Lower lobe of right lung (tissue), 2 donors: ENCODE results near the gene ZNF215. TPM values are rescaled to one million over a fixed set of nuclear protein-coding genes. Genes with fewer than 3 reads are reported as not detected.
"Not testable (repeated sequence)": the region's sequence is repeated elsewhere in the genome, so short reads cannot be mapped to it uniquely, and the experiment has no call there.

Experiments
- ATAC-seq, 2 donors: fragments of 200-7000 bp; cut with Tn5 transposase; one replicate each; pipeline ENCODE4 v1.9.1; 2020 to 2022; ENCODE audit warnings: mild to moderate bottlenecking in 2 of 2, moderate library complexity in 2 of 2
- DNase-seq: peaks from one replicate; pipeline ENCODE4 v3.0.0-alpha.2; 2020
- H3K27ac ChIP-seq: fragments of 200-600 bp; one replicate; pipeline ENCODE4 v1.8.0; 2022
- H3K27me3 ChIP-seq: fragments of 200-600 bp; one replicate; pipeline ENCODE4 v1.8.0; 2022; ENCODE audit warnings: low read depth
- H3K36me3 ChIP-seq: fragments of 200-600 bp; one replicate; pipeline ENCODE4 v1.8.0; 2022; ENCODE audit warnings: mild to moderate bottlenecking
- H3K4me1 ChIP-seq: fragments of 200-600 bp; one replicate; pipeline ENCODE4 v1.8.0; 2022
- H3K4me3 ChIP-seq: fragments of 200-600 bp; one replicate; pipeline ENCODE4 v1.8.0; 2022; ENCODE audit warnings: mild to moderate bottlenecking
- H3K9me3 ChIP-seq: fragments of 200-600 bp; one replicate; pipeline ENCODE4 v1.8.0; 2022
- intact Hi-C: fragments of 100-400 bp; cut with DNase I; formaldehyde crosslinking; loops from one replicate; pipeline ENCODE4 v1.11.0; 2022
- total RNA-seq: library from RNA; stranded (reverse); fragmentation: NEBNext Ultra II Directional; extraction: Animal tissue kit (Norgen Biotek cat#: 25700); gene quantifications from one replicate; pipeline ENCODE4 v1.2.1, GENCODE V29; 2021
- TF ChIP-seq, protein P1 (sequence below): fragments of 200-600 bp; IDR thresholded peaks from one replicate; pipeline ENCODE4 v1.8.0; 2022; ENCODE audit warnings: antibody characterized with exemption, mild to moderate bottlenecking
- donor health status: DM: no; HTN: yes; CAD: no; lungs with severe emphysema.

Gene ZNF215
- total RNA-seq, 1 donor from 2014 or later, result 2.3 TPM

DNA sequence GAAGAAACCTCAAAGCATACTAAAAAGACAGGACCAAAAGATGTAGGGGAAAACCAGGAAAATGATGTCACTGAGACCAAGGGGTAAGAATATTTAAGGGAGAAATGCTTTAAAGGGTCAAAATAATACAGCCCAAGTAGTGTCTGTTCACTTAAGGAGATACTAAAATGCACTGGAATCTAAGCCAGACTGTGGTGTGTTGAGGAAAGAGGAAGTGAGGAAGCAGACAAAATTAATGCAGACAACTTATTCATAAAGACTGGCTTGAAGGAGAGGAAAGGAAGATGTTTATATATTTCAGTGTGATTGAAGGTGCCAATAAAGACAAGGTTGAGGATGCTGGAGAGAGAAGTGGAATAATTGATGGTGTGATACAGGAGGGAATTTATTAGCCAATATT lies 15.7 kb downstream of the ZNF215 start:
- DNase-seq (no peak), ATAC-seq (no peak)
- H3K27me3 ChIP-seq, result no peaks in the 10 kb centered on the region
- H3K36me3 ChIP-seq, result no peaks in the 10 kb centered on the region
- no peaks in the 10 kb centered on the region for H3K9me3 ChIP-seq
- H3K4me3 ChIP-seq, result no peak overlapping the region
- H3K27ac ChIP-seq, result no peak overlapping the region
- H3K4me1 ChIP-seq, result no peaks in the 10 kb centered on the region
- TF ChIP-seq, protein P1, sequence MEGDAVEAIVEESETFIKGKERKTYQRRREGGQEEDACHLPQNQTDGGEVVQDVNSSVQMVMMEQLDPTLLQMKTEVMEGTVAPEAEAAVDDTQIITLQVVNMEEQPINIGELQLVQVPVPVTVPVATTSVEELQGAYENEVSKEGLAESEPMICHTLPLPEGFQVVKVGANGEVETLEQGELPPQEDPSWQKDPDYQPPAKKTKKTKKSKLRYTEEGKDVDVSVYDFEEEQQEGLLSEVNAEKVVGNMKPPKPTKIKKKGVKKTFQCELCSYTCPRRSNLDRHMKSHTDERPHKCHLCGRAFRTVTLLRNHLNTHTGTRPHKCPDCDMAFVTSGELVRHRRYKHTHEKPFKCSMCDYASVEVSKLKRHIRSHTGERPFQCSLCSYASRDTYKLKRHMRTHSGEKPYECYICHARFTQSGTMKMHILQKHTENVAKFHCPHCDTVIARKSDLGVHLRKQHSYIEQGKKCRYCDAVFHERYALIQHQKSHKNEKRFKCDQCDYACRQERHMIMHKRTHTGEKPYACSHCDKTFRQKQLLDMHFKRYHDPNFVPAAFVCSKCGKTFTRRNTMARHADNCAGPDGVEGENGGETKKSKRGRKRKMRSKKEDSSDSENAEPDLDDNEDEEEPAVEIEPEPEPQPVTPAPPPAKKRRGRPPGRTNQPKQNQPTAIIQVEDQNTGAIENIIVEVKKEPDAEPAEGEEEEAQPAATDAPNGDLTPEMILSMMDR, result no peak
- intact Hi-C loops, result no loop called here

DNA sequence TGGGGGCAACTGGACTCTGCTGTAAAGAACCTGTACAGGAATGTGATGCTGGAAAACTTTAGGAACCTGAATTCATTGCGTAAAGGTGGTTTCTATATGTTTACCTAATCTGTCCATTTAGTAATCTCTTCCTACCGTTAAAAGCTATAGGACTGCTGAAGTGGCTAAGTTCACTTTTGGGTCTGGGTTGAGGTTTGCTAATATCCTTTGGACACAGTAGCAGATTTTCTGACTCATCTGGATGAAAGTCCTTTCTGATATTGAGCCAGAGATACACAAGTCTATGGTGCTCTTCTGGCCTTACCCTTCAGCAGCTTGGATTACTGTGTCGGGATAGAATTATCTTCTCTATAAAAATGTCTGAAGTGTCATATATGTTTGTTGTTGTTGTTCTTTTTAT lies 16.9 kb downstream of the ZNF215 start:
- no peak overlapping the region for H3K27ac ChIP-seq
- H3K9me3 ChIP-seq, result no peaks in the 10 kb centered on the region
- TF ChIP-seq, protein P1, result no peak
- no peak for ATAC-seq
- H3K36me3 ChIP-seq, result no peaks in the 10 kb centered on the region
- DNase-seq, result no peak
- no peaks in the 10 kb centered on the region for H3K27me3 ChIP-seq
- intact Hi-C loops, result no loop called here
- H3K4me3 ChIP-seq, result no peak overlapping the region
- no peaks in the 10 kb centered on the region for H3K4me1 ChIP-seq

DNA sequence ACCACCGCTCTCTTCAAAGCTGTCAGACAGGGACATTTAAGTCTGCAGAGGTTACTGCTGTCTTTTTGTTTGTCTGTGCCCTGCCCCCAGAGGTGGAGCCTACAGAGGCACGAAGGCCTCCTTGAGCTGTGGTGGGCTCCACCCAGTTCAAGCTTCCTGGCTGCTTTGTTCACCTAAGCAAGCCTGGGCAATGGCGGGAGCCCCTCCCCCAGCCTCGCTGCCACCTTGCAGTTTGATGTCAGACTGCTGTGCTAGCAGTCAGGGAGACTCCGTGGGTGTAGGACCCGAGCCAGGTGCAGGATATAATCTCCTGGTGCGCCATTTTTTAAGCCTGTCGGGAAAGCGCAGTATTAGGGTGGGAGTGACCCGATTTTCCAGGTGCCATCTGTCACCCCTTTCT lies 28.0 kb downstream of the ZNF215 start:
- ATAC-seq, DNase-seq, H3K27me3 ChIP-seq, intact Hi-C loops, H3K4me1 ChIP-seq, H3K9me3 ChIP-seq, H3K36me3 ChIP-seq, H3K4me3 ChIP-seq, H3K27ac ChIP-seq: not testable (repeated sequence)

DNA sequence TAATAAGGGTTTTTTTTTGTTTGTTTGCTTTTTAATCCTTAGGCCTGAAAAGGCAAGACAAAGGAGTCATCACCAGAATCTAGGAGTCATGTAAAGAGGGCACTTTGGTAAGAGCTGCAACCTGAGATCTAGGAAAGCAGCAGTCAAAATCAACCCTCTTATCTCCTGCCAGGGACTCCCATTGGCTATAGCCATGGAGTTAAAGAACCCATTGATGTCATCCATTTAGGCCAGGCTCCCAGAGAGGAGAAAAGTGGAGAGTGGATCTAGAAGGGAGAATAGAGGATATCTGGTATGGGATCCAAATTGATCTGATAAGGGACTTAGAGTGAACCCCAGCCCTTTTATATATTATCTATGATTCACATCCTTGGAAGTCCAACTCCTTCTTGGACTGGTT lies 35.9 kb downstream of the ZNF215 start:
- no peak overlapping the region for H3K27ac ChIP-seq
- no peaks in the 10 kb centered on the region for H3K4me1 ChIP-seq
- TF ChIP-seq, protein P1, result no peak
- intact Hi-C loops, result no loop called here
- H3K36me3 ChIP-seq, result no peaks in the 10 kb centered on the region
- no peak overlapping the region for H3K4me3 ChIP-seq
- DNase-seq (no peak), ATAC-seq (no peak)
- no peaks in the 10 kb centered on the region for H3K9me3 ChIP-seq
- H3K27me3 ChIP-seq, result no peaks in the 10 kb centered on the region

DNA sequence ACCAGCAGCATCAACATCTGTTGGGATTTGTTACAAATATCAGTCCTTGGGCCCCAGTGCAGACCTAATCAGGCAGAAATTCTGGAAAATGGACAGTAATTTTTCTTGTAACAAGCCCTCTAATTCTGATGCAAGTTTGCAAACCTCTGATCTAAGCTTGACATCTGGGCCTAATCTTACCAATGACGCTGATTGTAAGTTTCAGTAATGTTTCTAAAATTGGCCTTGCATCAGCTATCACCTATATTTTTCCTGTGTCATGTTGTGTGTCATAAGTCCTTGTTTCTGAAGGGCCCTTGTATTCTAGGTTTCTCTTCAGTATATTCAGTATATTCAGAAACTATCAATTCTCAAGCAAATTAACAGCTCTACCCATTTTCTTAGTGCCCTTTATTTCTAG lies 36.4 kb downstream of the ZNF215 start:
- Histone ChIP-seq H3K4me3 (no peak overlapping the region), H3K36me3 (no peaks in the 10 kb centered on the region), H3K9me3 (no peaks in the 10 kb centered on the region), H3K4me1 (no peaks in the 10 kb centered on the region), H3K27ac (no peak overlapping the region), H3K27me3 (no peaks in the 10 kb centered on the region)
- ATAC-seq (no peak), DNase-seq (no peak)
- intact Hi-C loops, result no loop called here
- TF ChIP-seq, protein P1, result no peak

DNA sequence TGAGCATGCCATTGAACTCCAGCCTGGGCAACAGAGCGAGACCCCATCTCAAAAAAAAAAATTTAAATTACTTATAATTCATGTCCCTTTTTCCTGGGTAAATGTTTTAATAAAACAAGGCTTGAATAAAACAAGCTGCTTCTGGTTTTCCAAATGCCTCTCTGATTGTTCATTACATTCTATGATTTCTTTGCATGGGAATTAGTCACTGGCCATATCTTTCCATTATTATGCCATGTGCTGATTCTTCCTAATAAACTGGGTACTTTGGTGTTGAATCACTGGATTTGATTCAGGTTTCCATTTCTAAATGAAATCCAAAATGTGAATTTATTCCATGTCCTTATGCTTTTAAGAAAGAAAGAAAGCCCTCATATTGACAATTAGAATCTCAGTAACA lies 42.6 kb downstream of the ZNF215 start:
- H3K9me3 ChIP-seq, result no peaks in the 10 kb centered on the region
- no peaks in the 10 kb centered on the region for H3K36me3 ChIP-seq
- H3K27ac ChIP-seq, result no peak overlapping the region
- H3K4me1 ChIP-seq, result no peaks in the 10 kb centered on the region
- no peak overlapping the region for H3K4me3 ChIP-seq
- no peak for ATAC-seq
- intact Hi-C loops, result no loop called here
- DNase-seq, result no peak
- H3K27me3 ChIP-seq, result no peaks in the 10 kb centered on the region
- TF ChIP-seq, protein P1, result no peak

DNA sequence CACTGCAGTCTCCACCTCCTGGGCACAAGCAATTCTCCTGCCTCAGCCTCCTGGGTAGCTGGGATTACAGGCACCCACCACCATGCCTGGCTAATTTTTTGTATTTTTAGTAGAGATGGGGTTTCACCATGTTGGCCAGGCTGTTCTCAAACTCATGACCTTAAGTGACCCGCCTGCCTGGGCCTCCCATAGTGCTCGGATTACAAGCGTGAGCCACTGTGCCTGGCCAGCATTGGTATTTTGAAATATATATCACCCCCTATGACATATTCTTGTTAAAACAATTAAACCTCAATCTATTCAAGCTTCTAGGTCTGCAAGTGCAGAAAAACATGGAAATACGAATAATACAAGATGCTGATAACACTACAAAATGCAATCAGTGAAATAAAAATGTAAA lies 43.6 kb downstream of the ZNF215 start:
- H3K9me3 ChIP-seq, H3K27me3 ChIP-seq, H3K27ac ChIP-seq, ATAC-seq, H3K4me1 ChIP-seq, intact Hi-C loops, H3K36me3 ChIP-seq, H3K4me3 ChIP-seq, DNase-seq: not testable (repeated sequence)
